ENCODE data around the gene NPLOC4.

DNA sequence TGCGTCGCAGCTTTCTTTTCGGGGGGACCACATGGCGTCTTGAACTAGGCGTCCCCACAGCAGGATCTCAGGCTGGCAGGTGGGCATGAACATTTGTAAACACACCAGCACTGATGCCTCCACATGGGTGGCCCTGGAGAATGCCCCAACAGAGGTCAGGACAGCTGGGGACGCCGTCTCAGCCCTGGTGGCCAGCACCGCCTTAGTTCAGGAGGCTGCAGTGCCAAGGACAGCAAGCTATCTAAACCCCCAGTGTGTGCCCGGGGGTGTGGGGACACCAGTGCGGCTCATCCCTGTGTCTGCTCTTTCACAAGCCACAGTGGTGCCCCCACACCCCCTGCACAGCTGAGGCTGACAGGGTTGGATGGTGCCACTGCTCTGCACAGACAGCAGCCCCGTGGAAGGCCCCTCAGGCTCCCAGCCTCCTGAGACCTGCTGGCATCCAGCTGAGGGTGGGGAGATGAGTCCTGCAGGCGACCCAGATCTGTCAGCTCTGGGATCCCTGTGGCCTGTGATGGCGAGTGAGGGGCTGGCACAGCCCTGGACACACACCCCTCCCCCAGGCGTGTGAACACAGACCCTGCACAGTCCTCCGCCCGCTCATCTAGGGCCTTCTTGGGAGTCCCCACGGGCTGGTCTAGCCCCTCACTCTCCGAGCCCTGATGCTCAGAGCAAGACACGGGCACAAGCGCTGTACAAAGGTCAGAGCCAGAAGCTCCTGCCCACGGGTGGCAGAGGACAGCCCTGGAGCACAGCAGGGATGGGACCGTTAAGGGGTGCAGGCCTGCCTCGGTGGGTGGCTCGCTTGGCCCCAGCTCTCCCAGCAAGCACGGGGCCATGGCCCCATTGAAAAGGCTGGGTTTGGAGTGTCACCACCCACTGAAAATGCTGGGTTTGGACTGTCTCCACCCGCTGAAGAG lies 98.0 kb downstream of the NPLOC4 start:
- TF ChIP-seq EP300 (IDR thresholded peaks at IDR 0.05) (no peak), POLR2A (IDR thresholded peaks at IDR 0.05) (no peak)
- TF ChIP-seq, protein P1, sequence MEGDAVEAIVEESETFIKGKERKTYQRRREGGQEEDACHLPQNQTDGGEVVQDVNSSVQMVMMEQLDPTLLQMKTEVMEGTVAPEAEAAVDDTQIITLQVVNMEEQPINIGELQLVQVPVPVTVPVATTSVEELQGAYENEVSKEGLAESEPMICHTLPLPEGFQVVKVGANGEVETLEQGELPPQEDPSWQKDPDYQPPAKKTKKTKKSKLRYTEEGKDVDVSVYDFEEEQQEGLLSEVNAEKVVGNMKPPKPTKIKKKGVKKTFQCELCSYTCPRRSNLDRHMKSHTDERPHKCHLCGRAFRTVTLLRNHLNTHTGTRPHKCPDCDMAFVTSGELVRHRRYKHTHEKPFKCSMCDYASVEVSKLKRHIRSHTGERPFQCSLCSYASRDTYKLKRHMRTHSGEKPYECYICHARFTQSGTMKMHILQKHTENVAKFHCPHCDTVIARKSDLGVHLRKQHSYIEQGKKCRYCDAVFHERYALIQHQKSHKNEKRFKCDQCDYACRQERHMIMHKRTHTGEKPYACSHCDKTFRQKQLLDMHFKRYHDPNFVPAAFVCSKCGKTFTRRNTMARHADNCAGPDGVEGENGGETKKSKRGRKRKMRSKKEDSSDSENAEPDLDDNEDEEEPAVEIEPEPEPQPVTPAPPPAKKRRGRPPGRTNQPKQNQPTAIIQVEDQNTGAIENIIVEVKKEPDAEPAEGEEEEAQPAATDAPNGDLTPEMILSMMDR (IDR thresholded peaks at IDR 0.05) = no peak
